Neural cell (in vitro differentiated cells): ENCODE results near the gene WDR12. TPM values are rescaled to one million over a fixed set of nuclear protein-coding genes. Genes with fewer than 3 reads are reported as not detected.

Experiments used
- H2AFZ ChIP-seq: fragments of 200-600, 300-800 bp; sonication (generic), shearing (Covaris generic); 2 replicates; pipeline ENCODE4 v1.6.0; 2014; ENCODE audit warnings: low read depth, mild to moderate bottlenecking, antibody characterized with exemption, low read length, moderate library complexity
- H3F3A ChIP-seq: fragments of 200-600 bp; shearing (Covaris generic); 2 replicates; pipeline ENCODE4 v1.6.1; 2016; ENCODE audit warnings: mild to moderate bottlenecking, moderate library complexity, mixed read lengths, antibody characterized with exemption, low read length; ENCODE audit not compliant: insufficient read depth, poor library complexity, severe bottlenecking
- H3K27ac ChIP-seq: fragments of 200-600, 300-800 bp; sonication (generic), shearing (Covaris generic); 2 replicates; pipeline ENCODE4 v1.5.1; 2014; ENCODE audit warnings: mild to moderate bottlenecking, low read length, moderate library complexity
- H3K27me3 ChIP-seq: fragments of 300-800, 200-600 bp; sonication (generic), shearing (Covaris generic); 2 replicates; pipeline ENCODE4 v1.6.0; 2014; ENCODE audit warnings: mild to moderate bottlenecking, low read depth, low read length, moderate library complexity; ENCODE audit not compliant: insufficient read depth
- H3K36me3 ChIP-seq: fragments of 300-800, 200-600 bp; sonication (generic), shearing (Covaris generic); 2 replicates; pipeline ENCODE4 v1.5.1; 2014; ENCODE audit warnings: mild to moderate bottlenecking, antibody characterized with exemption, low read length, moderate library complexity; ENCODE audit not compliant: insufficient read depth
- H3K4me2 ChIP-seq: fragments of 300-800, 200-600 bp; sonication (generic), shearing (Covaris generic); 2 replicates; pipeline ENCODE4 v1.6.0; 2014; ENCODE audit warnings: mild to moderate bottlenecking, low read length
- H3K4me3 ChIP-seq: fragments of 300-800, 200-600 bp; sonication (generic), shearing (Covaris generic); 2 replicates; pipeline ENCODE4 v1.5.1; 2014; ENCODE audit warnings: mild to moderate bottlenecking, low read length, moderate library complexity
- H3K79me2 ChIP-seq: fragments of 200-600 bp; shearing (Covaris generic); replicated peaks from 2 replicates; pipeline ENCODE4 v1.6.0; 2014; ENCODE audit warnings: mild to moderate bottlenecking, low read length, moderate library complexity; ENCODE audit not compliant: insufficient read depth
- H3K9ac ChIP-seq: fragments of 300-800, 200-600 bp; sonication (generic), shearing (Covaris generic); 2 replicates; pipeline ENCODE4 v1.6.1; 2016; ENCODE audit warnings: mild to moderate bottlenecking, low read length, mixed read lengths
- H3K9me2 ChIP-seq: fragments of 200-600 bp; shearing (Covaris generic); 2 replicates; pipeline ENCODE4 v1.6.1; 2016; ENCODE audit warnings: mild to moderate bottlenecking, low read length, mixed read lengths; ENCODE audit not compliant: insufficient read depth
- H3K9me3 ChIP-seq: fragments of 200-600, 300-800 bp; sonication (generic), shearing (Covaris generic); 2 replicates; pipeline ENCODE4 v1.6.1; 2016; ENCODE audit warnings: mild to moderate bottlenecking, mixed run types, low read length, moderate library complexity, mixed read lengths
- H4K20me1 ChIP-seq: fragments of 200-600 bp; shearing (Covaris generic); 2 replicates; pipeline ENCODE4 v1.6.1; 2016; ENCODE audit warnings: mild to moderate bottlenecking, mixed run types; ENCODE audit not compliant: insufficient read depth
- CTCF ChIP-seq: fragments of 450-650 bp; IDR thresholded peaks from 2 replicates; pipeline ENCODE4 v1.5.1; 2014; ENCODE audit warnings: antibody characterized with exemption, mild to moderate bottlenecking, moderate library complexity; ENCODE audit not compliant: poor library complexity, severe bottlenecking
- EP300 ChIP-seq: fragments of 450-650 bp; conservative IDR thresholded peaks from 2 replicates; pipeline ENCODE4 v1.6.1; 2014; ENCODE audit warnings: antibody characterized with exemption, mild to moderate bottlenecking, moderate library complexity; ENCODE audit not compliant: poor library complexity, severe bottlenecking
- EZH2 ChIP-seq: fragments of 200-600, 300-800 bp; shearing (Covaris generic), sonication (generic); IDR thresholded peaks from 2 replicates; pipeline ENCODE4 v1.6.1; 2014; ENCODE audit warnings: antibody characterized with exemption, low read length, borderline replicate concordance, mild to moderate bottlenecking; ENCODE audit not compliant: insufficient read depth, poor library complexity, severe bottlenecking
- MXI1 ChIP-seq: fragments of 450-650 bp; conservative IDR thresholded peaks from 2 replicates; pipeline ENCODE4 v1.6.1; 2014; ENCODE audit warnings: antibody characterized with exemption, mild to moderate bottlenecking; ENCODE audit not compliant: poor library complexity, severe bottlenecking
- POLR2AphosphoS5 ChIP-seq: IDR thresholded peaks from 2 replicates; pipeline ENCODE4 v1.6.1; 2012
- RAD21 ChIP-seq: fragments of 450-650 bp; conservative IDR thresholded peaks from 2 replicates; pipeline ENCODE4 v1.6.1; 2014; ENCODE audit warnings: antibody characterized with exemption, mild to moderate bottlenecking, moderate library complexity
- REST ChIP-seq: IDR thresholded peaks from 2 replicates; pipeline ENCODE4 v1.6.1; 2012; ENCODE audit warnings: borderline replicate concordance
- SMC3 ChIP-seq: fragments of 450-650 bp; conservative IDR thresholded peaks from 2 replicates; pipeline ENCODE4 v1.6.1; 2014; ENCODE audit warnings: antibody characterized with exemption, mild to moderate bottlenecking, moderate library complexity; ENCODE audit not compliant: poor library complexity
- TAF1 ChIP-seq: IDR thresholded peaks from 2 replicates; pipeline ENCODE4 v1.6.1; 2012; ENCODE audit warnings: low read depth
- polyA plus RNA-seq: library from polyadenylated mRNA; depleted of rRNA; stranded (reverse); fragments of >200 nt; gene quantifications from 2 replicates; pipeline ENCODE4 v1.2.3, GENCODE V29; 2014

The WDR12 gene
- polyA plus RNA-seq, 1 donor from 2014 or later = 26.8 TPM

- no peaks in the 10 kb centered on the region for H3F3A ChIP-seq
- no peaks in the 10 kb centered on the region for H3K36me3 ChIP-seq
- H3K79me2 ChIP-seq = peaks cover 8% of the 10 kb centered on the region
- no peaks in the 10 kb centered on the region for H3K9me3 ChIP-seq
- H3K9me2 ChIP-seq = no peaks in the 10 kb centered on the region
- H3K27ac ChIP-seq = peak within 1 kb of the TSS; percentile 86
- peak within 1 kb of the TSS; percentile 53 for H2AFZ ChIP-seq
- TF ChIP-seq EP300 (peak; percentile 45), RAD21 (peak; percentile 22), MXI1 (peak; percentile 92), REST (no peak), EZH2 (no peak), CTCF (peak; percentile 22)
- no peaks in the 10 kb centered on the region for H3K27me3 ChIP-seq
- H3K4me3 ChIP-seq = peak within 1 kb of the TSS; percentile 92
- H4K20me1 ChIP-seq = no peaks in the 10 kb centered on the region
- H3K9ac ChIP-seq = peak within 1 kb of the TSS; percentile 86
- H3K4me2 ChIP-seq = peak within 1 kb of the TSS; percentile 90
Measured at GRCh38 chr2:202871300-202872141, 40.0 kb downstream of the WDR12 start, which contains the start of gene ICA1L. TSS of gene ICA1L (minus strand) at chr2:202871766. CDS start at chr2:202829009, 42,757 bp downstream.

- Histone ChIP-seq H3K79me2 (peaks cover 8% of the 10 kb centered on the region), H3K4me3 (peak overlapping the region; percentile 92), H3K27me3 (no peaks in the 10 kb centered on the region), H3K36me3 (no peaks in the 10 kb centered on the region), H3K9me2 (no peaks in the 10 kb centered on the region), H4K20me1 (no peaks in the 10 kb centered on the region), H3F3A (no peaks in the 10 kb centered on the region), H3K9me3 (no peaks in the 10 kb centered on the region), H3K9ac (peak overlapping the region; percentile 86), H2AFZ (peak overlapping the region; percentile 53), H3K4me2 (peak overlapping the region; percentile 79), H3K27ac (peak overlapping the region; percentile 86)
- TF ChIP-seq REST (peak; percentile 45), SMC3 (peak; percentile 76), POLR2AphosphoS5 (peak; percentile 95), EZH2 (no peak), RAD21 (peak; percentile 68), CTCF (peak; percentile 79), TAF1 (peak; percentile 31), MXI1 (no peak), EP300 (no peak)
Measured at GRCh38 chr2:202870431-202871299, 40.8 kb downstream of the WDR12 start.
